CD4-positive, alpha-beta T cell (primary cell): Measurements from ENCODE around the gene RFTN2. TPM values are rescaled to one million over a fixed set of nuclear protein-coding genes. Genes with fewer than 3 reads are reported as not detected.

Experiments
- ATAC-seq: fragments of 200-7000 bp; cut with Tn5 transposase; one replicate; pipeline ENCODE4 v1.10.0; 2022; ENCODE audit warnings: mild to moderate bottlenecking; ENCODE audit not compliant: poor library complexity
- CTCF ChIA-PET: fragments of 350-600 bp; sonication (Branson Sonifier 250); formaldehyde crosslinking; loops from one replicate; lab custom pipeline; 2021; ENCODE audit warnings: antibody characterized with exemption, inconsistent platforms; lab: Charles Lee
- POLR2A ChIA-PET: fragments of 350-600 bp; sonication (Branson Sonifier 250); formaldehyde crosslinking; loops from one replicate; lab custom pipeline; 2021; ENCODE audit warnings: antibody characterized with exemption, inconsistent platforms; lab: Charles Lee
- DNase-seq, 14 experiments: peaks; one replicate each; pipeline ENCODE4 v3.0.0-alpha.2; 2013 to 2020; ENCODE audit warnings: mixed read lengths in 2 of 14
- H3K27ac ChIP-seq, 2 donors: one replicate each; pipeline versions ENCODE4 v1.5.1 to v1.7.0; 2013; ENCODE audit warnings: low read length in 2 of 2, low read depth in 1 of 2, mild to moderate bottlenecking in 1 of 2
- H3K27me3 ChIP-seq, 2 experiments: 1 replicate in 1 of 2; 2 replicates in 1 of 2; pipeline versions ENCODE4 v1.6.1 to v1.7.0; 2013; ENCODE audit warnings: low read length in 2 of 2, control low read depth in 1 of 2, mild to moderate bottlenecking in 1 of 2, moderate library complexity in 1 of 2; ENCODE audit not compliant: insufficient read depth in 2 of 2, control insufficient read depth in 1 of 2
- H3K36me3 ChIP-seq: one replicate; pipeline ENCODE4 v1.6.1; 2013; ENCODE audit warnings: low read length, control low read depth; ENCODE audit not compliant: insufficient read depth
- H3K4me1 ChIP-seq: one replicate; pipeline ENCODE4 v1.6.1; 2013; ENCODE audit warnings: low read length, control low read depth; ENCODE audit not compliant: insufficient read depth
- H3K4me3 ChIP-seq: one replicate; pipeline ENCODE4 v1.5.1; 2013; ENCODE audit warnings: mild to moderate bottlenecking, low read length, moderate library complexity
- H3K9me3 ChIP-seq, 2 experiments: 1 replicate in 1 of 2; 2 replicates in 1 of 2; pipeline versions ENCODE4 v1.6.1 to v1.7.0; 2013; ENCODE audit warnings: low read length in 2 of 2, mild to moderate bottlenecking in 2 of 2, control low read depth in 1 of 2, moderate library complexity in 1 of 2; ENCODE audit not compliant: control insufficient read depth in 1 of 2, insufficient read depth in 1 of 2
- H3K27ac Mint-ChIP-seq: one replicate; pipeline ENCODE4 v1.8.0; 2020; ENCODE audit warnings: mixed read lengths
- H3K27me3 Mint-ChIP-seq: one replicate; pipeline ENCODE4 v1.8.0; 2021; ENCODE audit warnings: mixed read lengths
- H3K36me3 Mint-ChIP-seq: one replicate; pipeline ENCODE4 v1.8.0; 2021; ENCODE audit warnings: low read depth, mixed read lengths
- H3K4me1 Mint-ChIP-seq: one replicate; pipeline ENCODE4 v1.8.0; 2021; ENCODE audit warnings: low read depth, mixed read lengths
- H3K4me3 Mint-ChIP-seq: one replicate; pipeline ENCODE4 v1.8.0; 2020; ENCODE audit warnings: mild to moderate bottlenecking, mixed read lengths
- H3K9me3 Mint-ChIP-seq: one replicate; pipeline ENCODE4 v1.8.0; 2020; ENCODE audit warnings: mixed read lengths
- intact Hi-C, 2 experiments: fragments of 100-400 bp; cut with DNase I in 1 of 2; cut with micrococcal nuclease in 1 of 2; formaldehyde crosslinking; loops; one replicate each; pipeline versions ENCODE4 v1.15.1 to v1.9.0; 2023 to 2025; cut with DNase I, micrococcal nuclease
- total RNA-seq, 174 experiments: library from RNA in 2 of 174; stranded (reverse) in 2 of 174; gene quantifications; one replicate each; pipeline ENCODE4 v1.2.3 and lab custom pipeline; 2021 to 2026
- TF ChIP-seq, protein P1 (sequence below): fragments of 200-600 bp; IDR thresholded peaks from one replicate; pipeline ENCODE4 v1.8.0; 2022; ENCODE audit warnings: antibody characterized with exemption, mild to moderate bottlenecking

Gene RFTN2
- total RNA-seq, 2 experiments from 2014 or later, result not detected

DNA sequence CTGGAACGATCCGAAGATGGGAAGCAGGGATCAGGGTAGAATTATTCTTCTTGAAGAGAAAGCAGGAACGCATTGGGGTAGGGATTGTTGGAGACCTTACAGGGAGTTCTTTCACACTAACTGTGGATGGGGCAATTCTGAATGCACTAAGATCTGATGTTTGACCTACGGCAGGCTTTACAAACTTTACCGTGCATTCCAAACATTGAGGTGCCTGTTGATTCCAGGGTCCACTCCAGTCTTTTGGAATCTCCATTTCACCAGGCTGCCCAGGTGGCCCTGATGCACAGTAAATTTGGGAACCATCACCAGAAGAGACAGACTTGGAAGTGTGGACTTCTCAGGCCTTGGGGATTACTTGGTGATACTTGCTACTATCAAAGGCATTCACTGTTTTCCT, 76.9 kb downstream of the RFTN2 start:
- Histone ChIP-seq H3K27me3 (no peaks in the 10 kb centered on the region), H3K4me1 (peaks cover 6% of the 10 kb centered on the region), H3K36me3 (no peaks in the 10 kb centered on the region), H3K9me3 (no peaks in the 10 kb centered on the region), H3K27ac (no peak overlapping the region), H3K4me3 (no peak overlapping the region)
- intact Hi-C loops, result loop anchor here in 1 of 2 experiments (5.0 kb wide), 1 partner anchor 699 kb away; no protein-coding TSS in a partner anchor
- DNase-seq, result no peak
- ATAC-seq, result no peak
- no peaks in the 10 kb centered on the region for H3K4me1 Mint-ChIP-seq
- H3K9me3 Mint-ChIP-seq, result no peaks in the 10 kb centered on the region
- no peak overlapping the region for H3K27ac Mint-ChIP-seq
- TF ChIP-seq, protein P1, sequence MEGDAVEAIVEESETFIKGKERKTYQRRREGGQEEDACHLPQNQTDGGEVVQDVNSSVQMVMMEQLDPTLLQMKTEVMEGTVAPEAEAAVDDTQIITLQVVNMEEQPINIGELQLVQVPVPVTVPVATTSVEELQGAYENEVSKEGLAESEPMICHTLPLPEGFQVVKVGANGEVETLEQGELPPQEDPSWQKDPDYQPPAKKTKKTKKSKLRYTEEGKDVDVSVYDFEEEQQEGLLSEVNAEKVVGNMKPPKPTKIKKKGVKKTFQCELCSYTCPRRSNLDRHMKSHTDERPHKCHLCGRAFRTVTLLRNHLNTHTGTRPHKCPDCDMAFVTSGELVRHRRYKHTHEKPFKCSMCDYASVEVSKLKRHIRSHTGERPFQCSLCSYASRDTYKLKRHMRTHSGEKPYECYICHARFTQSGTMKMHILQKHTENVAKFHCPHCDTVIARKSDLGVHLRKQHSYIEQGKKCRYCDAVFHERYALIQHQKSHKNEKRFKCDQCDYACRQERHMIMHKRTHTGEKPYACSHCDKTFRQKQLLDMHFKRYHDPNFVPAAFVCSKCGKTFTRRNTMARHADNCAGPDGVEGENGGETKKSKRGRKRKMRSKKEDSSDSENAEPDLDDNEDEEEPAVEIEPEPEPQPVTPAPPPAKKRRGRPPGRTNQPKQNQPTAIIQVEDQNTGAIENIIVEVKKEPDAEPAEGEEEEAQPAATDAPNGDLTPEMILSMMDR, result no peak
- POLR2A ChIA-PET, result no interaction called here
- CTCF ChIA-PET, result no interaction called here
- H3K36me3 Mint-ChIP-seq, result no peaks in the 10 kb centered on the region
- H3K4me3 Mint-ChIP-seq, result no peak overlapping the region
- peaks cover 28% of the 10 kb centered on the region for H3K27me3 Mint-ChIP-seq

DNA sequence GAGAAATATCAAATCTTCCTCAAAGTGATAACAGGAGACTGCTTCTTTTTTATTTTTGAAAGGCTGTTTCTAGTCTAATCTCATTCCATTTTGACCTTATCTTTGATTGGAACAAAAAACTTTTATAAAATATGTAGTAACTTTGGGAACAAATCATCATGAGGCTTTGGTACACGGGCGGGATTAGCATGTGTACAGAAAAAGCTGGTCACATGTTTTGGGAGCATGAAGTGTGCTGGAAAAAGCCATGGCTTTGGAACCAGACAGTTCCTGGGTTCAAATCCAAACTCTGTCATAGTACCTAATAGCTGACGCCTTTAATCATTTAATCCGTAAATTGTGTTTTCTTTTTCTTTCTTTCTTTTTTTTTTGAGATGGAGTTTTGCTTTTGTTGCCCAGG, 78.2 kb downstream of the RFTN2 start:
- TF ChIP-seq, protein P1, result no peak
- Histone ChIP-seq H3K27me3 (no peaks in the 10 kb centered on the region), H3K27ac (no peak overlapping the region), H3K9me3 (no peaks in the 10 kb centered on the region), H3K36me3 (no peaks in the 10 kb centered on the region), H3K4me1 (peaks cover 6% of the 10 kb centered on the region), H3K4me3 (no peak overlapping the region)
- Mint-ChIP-seq H3K9me3 (no peaks in the 10 kb centered on the region), H3K27ac (no peak overlapping the region), H3K27me3 (peaks cover 28% of the 10 kb centered on the region), H3K4me1 (no peaks in the 10 kb centered on the region), H3K4me3 (no peak overlapping the region), H3K36me3 (no peaks in the 10 kb centered on the region)
- DNase-seq (no peak), ATAC-seq (no peak)
- CTCF ChIA-PET, result no interaction called here
- POLR2A ChIA-PET, result no interaction called here
- intact Hi-C loops, result loop anchor here in 1 of 2 experiments (5.0 kb wide), 1 partner anchor 700 kb away; no protein-coding TSS in a partner anchor

DNA sequence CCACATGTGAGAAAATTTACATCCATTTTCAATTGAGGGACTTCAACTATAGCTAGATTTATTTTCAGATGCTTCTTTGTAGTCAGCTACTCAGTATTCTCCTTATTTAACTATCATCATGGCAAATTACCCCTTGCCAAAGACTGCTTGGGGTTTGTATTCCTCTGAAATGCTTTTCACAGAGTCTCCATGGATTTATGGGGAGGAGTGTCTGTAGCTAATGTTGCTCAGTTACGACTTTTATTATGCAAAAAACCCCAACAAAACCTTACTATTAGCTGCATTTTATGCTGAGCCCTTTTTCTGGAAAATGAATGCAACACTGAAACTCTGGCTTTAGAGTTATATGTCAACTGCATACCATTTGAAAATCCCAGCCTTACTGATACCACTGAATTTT, 78.6 kb downstream of the RFTN2 start:
- Mint-ChIP-seq H3K36me3 (no peaks in the 10 kb centered on the region), H3K4me3 (no peak overlapping the region), H3K9me3 (no peaks in the 10 kb centered on the region), H3K4me1 (no peaks in the 10 kb centered on the region), H3K27me3 (peaks cover 28% of the 10 kb centered on the region), H3K27ac (no peak overlapping the region)
- Histone ChIP-seq H3K4me1 (peaks cover 6% of the 10 kb centered on the region), H3K9me3 (peaks cover 0 to 2% of the 10 kb centered on the region in 2 experiments), H3K4me3 (no peak overlapping the region), H3K27ac (no peak overlapping the region), H3K36me3 (no peaks in the 10 kb centered on the region), H3K27me3 (no peaks in the 10 kb centered on the region)
- intact Hi-C loops, result loop anchor here in 1 of 2 experiments (5.0 kb wide), 1 partner anchor 701 kb away; no protein-coding TSS in a partner anchor
- POLR2A ChIA-PET, result no interaction called here
- TF ChIP-seq, protein P1, result no peak
- CTCF ChIA-PET, result no interaction called here
- DNase-seq (no peak), ATAC-seq (no peak)
